ENCODE data around the gene CDON.

Gene CDON

GRCh38 chr11:125967515-125967914, 95.2 kb downstream of the CDON start:
- H3K36me3 ChIP-seq (ENCODE audit: low read length), result no peaks in the 10 kb centered on the region
- no peak overlapping the region for H3K4me3 ChIP-seq (ENCODE audit: insufficient read depth, low read length, poor library complexity, severe bottlenecking)
- H3F3A ChIP-seq (ENCODE audit: insufficient read depth), result no peaks in the 10 kb centered on the region
- H3K9me3 ChIP-seq (ENCODE audit: insufficient read depth, low read length), result no peaks in the 10 kb centered on the region
- no peak overlapping the region for H3K4me2 ChIP-seq (ENCODE audit: low read depth, low read length, poor library complexity, severe bottlenecking)
- H4K20me1 ChIP-seq (ENCODE audit: low read depth, low read length), result no peaks in the 10 kb centered on the region
- TF ChIP-seq CTCF (IDR thresholded peaks at IDR 0.05; ENCODE audit: insufficient read depth, low read length, poor library complexity, severe bottlenecking) (no peak), EZH2phosphoT487 (conservative IDR thresholded peaks at IDR 0.05; ENCODE audit: low read length) (no peak)
- no peak overlapping the region for H3K9ac ChIP-seq (ENCODE audit: low read length)
- H3K9me2 ChIP-seq (replicated peaks; ENCODE audit: insufficient read depth, low read length), result no peaks in the 10 kb centered on the region
- no peaks in the 10 kb centered on the region for H3K79me2 ChIP-seq (ENCODE audit: insufficient read depth, low read length)
- H2AFZ ChIP-seq (ENCODE audit: low read depth, low read length, severe bottlenecking), result no peak overlapping the region
- H3K27ac ChIP-seq (ENCODE audit: low read depth, low read length), result no peak overlapping the region
- H3K27me3 ChIP-seq (ENCODE audit: low read length), result no peaks in the 10 kb centered on the region

- Histone ChIP-seq H2AFZ (ENCODE audit: low read depth, low read length, severe bottlenecking) (no peak overlapping the region), H3K9ac (ENCODE audit: low read length) (no peak overlapping the region), H3K4me2 (ENCODE audit: low read depth, low read length, poor library complexity, severe bottlenecking) (no peak overlapping the region), H3K27ac (ENCODE audit: low read depth, low read length) (no peak overlapping the region), H3K4me3 (ENCODE audit: insufficient read depth, low read length, poor library complexity, severe bottlenecking) (no peak overlapping the region), H3F3A (ENCODE audit: insufficient read depth) (no peaks in the 10 kb centered on the region), H3K9me3 (ENCODE audit: insufficient read depth, low read length) (no peaks in the 10 kb centered on the region), H3K9me2 (replicated peaks; ENCODE audit: insufficient read depth, low read length) (no peaks in the 10 kb centered on the region), H3K36me3 (ENCODE audit: low read length) (no peaks in the 10 kb centered on the region), H4K20me1 (ENCODE audit: low read depth, low read length) (no peaks in the 10 kb centered on the region), H3K79me2 (ENCODE audit: insufficient read depth, low read length) (no peaks in the 10 kb centered on the region), H3K27me3 (ENCODE audit: low read length) (no peaks in the 10 kb centered on the region)
- no peak for TF ChIP-seq EZH2phosphoT487 (conservative IDR thresholded peaks at IDR 0.05; ENCODE audit: low read length)
- no peak for TF ChIP-seq CTCF (IDR thresholded peaks at IDR 0.05; ENCODE audit: insufficient read depth, low read length, poor library complexity, severe bottlenecking)
These were observed 101.9 kb downstream of the CDON start for GRCh38 chr11:125960771-125961170.

- Histone ChIP-seq H3K9ac (ENCODE audit: low read length) (no peak overlapping the region), H3K9me3 (ENCODE audit: insufficient read depth, low read length) (no peaks in the 10 kb centered on the region), H3K4me2 (ENCODE audit: low read depth, low read length, poor library complexity, severe bottlenecking) (no peak overlapping the region), H3F3A (ENCODE audit: insufficient read depth) (no peaks in the 10 kb centered on the region), H3K4me3 (ENCODE audit: insufficient read depth, low read length, poor library complexity, severe bottlenecking) (no peak overlapping the region), H3K9me2 (replicated peaks; ENCODE audit: insufficient read depth, low read length) (no peaks in the 10 kb centered on the region), H3K36me3 (ENCODE audit: low read length) (no peaks in the 10 kb centered on the region), H3K79me2 (ENCODE audit: insufficient read depth, low read length) (no peaks in the 10 kb centered on the region), H2AFZ (ENCODE audit: low read depth, low read length, severe bottlenecking) (no peak overlapping the region), H3K27me3 (ENCODE audit: low read length) (no peaks in the 10 kb centered on the region), H3K27ac (ENCODE audit: low read depth, low read length) (no peak overlapping the region), H4K20me1 (ENCODE audit: low read depth, low read length) (no peaks in the 10 kb centered on the region)
- no peak for TF ChIP-seq EZH2phosphoT487 (conservative IDR thresholded peaks at IDR 0.05; ENCODE audit: low read length)
- no peak for TF ChIP-seq CTCF (IDR thresholded peaks at IDR 0.05; ENCODE audit: insufficient read depth, low read length, poor library complexity, severe bottlenecking)
These were observed 102.7 kb downstream of the CDON start for GRCh38 chr11:125959931-125960330.

Data from SU-DHL-6 (cell line).